Stimulated activated CD4-positive, alpha-beta T cell treated with anti-CD3 and anti-CD28 coated beads, Interleukin-1b, Interleukin-23, amount 100 ng/mL, for 4 hours (primary cell): ENCODE data around the gene ETFB.

ENCODE experiments used
- DNase-seq, 2 donors: peaks; one replicate each; pipeline ENCODE4 v3.0.0-alpha.2; 2020; ENCODE audit warnings: low read depth in 2 of 2

The ETFB gene

DNA sequence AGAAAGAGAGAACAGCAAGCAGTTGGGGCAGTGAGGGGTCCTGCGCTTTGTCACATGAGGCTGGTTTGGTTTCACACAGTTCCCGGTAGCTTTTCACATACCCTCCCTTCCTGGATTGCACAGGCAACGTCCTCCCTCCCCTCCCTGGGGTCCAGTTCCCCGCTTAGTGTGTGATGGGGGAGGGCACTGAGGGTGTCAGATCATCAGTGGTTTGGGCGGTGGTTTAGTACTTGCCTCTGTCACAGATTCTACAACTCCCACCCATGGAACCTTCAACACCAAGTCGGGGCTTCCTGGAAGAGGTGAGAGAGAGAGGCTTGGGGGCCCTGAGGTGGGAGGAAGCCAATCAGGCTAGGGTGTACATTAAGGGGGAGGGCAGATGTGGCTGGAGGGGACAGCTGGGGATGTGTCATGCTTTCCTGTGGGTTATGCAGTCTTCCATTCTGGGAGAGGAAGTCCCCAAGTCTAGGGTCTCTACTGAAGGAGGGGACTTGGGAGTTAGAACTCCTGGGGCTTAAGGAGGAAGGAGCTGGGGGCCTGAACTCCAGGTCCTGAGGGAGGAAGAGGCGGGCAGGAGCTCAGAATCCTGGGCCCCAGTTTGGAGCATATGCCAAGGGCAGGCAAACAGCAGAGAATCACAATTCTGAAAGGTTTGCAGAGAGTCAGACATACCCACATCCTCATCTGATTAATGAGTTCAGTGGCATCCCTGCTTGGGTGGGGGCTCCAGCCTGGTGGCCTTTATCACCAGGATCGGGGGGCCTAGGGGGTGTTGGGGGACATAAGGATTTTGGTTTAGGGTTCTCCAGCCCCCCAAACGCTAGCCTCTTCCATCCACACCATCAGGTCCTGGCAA lies 6.7 kb upstream of the ETFB start, which contains the start of gene NKG7:
Gene NKG7 (minus strand): TSS at position 6 of the 856 bp plus-strand sequence. CDS start 119 bp downstream, outside the sequence.
- DNase-seq, result peak; percentile 42 to 58

DNA sequence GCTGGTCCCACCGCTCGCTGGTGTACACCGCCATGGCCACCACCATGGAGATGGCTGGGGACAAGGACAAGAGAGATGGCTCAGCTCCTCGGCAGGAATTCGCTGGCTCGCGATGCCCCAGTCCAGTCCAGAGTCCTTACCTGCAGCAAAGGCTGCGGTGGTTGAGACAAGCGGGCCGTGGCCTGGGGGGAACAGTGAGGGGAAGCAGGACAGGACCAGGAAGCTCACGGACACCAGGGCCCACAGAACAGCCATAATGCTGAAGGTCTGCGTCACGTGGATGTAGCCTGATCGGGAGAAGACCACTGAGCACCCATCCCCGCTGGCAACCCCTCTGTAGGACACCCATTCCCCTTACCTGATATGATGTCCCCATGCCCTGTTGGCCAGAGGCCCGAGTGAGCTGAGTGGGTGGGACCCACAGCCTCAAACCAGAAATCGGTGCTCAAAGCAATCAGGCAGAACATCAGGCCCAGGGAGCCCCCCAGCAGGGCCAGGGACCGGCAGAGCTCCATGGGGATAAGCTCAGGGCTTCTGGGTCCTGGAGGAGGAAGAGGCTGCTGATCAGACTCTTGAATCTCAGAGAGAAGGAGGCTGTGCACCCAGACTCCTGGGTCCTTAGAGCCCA lies 5.9 kb upstream of the ETFB start:
- no peak for DNase-seq

DNA sequence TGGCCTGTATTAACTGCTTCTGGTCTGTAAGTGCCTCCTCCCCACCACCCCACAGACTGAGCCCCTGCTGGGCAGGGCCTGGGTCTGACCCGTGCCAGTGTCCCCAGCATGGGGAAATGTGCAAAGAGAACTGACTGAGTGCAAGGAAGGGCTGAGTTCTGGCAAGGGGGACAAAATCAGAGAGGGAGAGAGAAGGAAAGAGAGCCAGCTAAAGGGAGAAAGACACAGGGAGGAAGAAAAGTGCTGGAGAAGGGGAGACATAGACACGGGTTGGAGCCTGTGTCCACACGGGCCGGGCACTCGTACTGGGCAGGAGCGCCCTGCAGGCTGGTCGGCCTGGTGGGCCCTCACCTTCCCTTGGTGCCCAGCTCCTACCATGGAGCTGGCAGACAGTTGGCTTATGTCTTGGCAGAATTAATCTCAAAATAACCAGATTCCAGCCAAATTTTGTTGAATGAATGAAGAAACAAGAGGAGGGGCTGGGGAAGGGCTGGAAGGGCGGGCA lies 5.0 kb upstream of the ETFB start:
- DNase-seq, result no peak

DNA sequence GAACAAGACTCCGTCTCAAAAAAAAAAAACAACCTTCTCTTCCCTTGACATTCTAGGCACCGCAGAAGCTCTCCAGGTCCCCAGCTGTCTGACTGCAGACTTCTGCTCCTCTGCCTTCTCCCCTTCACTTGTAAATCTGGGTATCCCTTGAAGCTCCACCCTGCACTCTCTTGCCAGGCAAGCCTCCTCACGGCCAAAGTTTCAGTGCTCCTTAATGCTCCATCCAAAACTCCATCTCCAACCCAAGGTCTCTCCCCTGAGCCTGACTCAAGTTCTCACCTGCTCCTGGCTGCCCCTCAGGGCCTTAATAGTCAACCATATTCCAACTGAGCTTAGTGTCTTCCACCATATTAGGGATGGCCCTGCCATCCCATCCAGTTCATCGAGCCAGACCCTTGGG lies 4.0 kb upstream of the ETFB start:
- no peak for DNase-seq

GRCh38 chr19:51368366-51369282 lies 2.4 kb upstream of the ETFB start, which contains the start of gene CLDND2:
Gene CLDND2, minus strand, starts transcription at chr19:51369003. Its CDS starts 426 bp downstream, at chr19:51368577.
- DNase-seq, result no peak

DNA sequence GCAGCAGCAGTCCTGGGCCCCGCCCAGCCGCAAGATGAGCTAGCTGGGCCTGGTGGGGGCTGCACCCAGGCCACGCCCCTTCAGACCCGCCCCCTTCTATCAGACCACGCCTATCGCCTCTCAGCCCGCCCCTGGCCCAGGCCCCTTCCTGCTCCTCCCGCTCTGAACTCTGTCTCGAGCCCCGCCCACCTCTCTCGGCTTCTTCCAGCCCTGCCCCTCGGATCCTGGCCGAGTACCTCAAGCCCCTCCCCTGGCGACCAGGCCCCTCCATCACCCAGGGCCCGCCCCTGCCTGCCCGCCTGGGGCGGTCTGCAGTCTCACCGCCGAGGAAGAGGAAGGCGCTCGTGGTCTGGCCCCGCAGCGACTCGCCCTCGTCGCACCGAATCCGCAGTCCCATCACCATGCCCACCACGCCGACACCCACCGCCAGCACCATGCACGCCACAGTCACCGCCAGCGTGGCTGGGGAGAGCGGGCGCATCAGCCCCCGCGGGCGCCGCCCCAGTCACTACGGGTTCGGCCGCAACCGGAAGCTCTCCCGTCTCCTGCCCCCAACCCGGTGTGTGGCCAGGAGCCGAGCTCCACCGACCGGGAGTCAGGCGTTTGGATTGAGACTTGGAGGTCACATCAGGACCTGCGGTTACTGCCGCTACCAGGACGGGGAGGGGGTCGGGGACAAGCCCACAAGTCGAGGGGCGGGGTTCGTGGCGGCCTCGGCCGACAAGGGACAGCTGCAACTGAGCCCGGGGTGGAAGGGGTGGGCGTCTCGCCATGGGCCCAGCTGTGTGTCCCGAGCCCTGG lies 1.6 kb upstream of the ETFB start:
- DNase-seq, result peak; percentile 97 to 98

- no peak for DNase-seq
Measured at GRCh38 chr19:51367255-51367564, 1.0 kb upstream of the ETFB start.

- peak; percentile 85 to 88 for DNase-seq
Measured at GRCh38 chr19:51366389-51367254, 434 bp upstream of the ETFB start.

DNA sequence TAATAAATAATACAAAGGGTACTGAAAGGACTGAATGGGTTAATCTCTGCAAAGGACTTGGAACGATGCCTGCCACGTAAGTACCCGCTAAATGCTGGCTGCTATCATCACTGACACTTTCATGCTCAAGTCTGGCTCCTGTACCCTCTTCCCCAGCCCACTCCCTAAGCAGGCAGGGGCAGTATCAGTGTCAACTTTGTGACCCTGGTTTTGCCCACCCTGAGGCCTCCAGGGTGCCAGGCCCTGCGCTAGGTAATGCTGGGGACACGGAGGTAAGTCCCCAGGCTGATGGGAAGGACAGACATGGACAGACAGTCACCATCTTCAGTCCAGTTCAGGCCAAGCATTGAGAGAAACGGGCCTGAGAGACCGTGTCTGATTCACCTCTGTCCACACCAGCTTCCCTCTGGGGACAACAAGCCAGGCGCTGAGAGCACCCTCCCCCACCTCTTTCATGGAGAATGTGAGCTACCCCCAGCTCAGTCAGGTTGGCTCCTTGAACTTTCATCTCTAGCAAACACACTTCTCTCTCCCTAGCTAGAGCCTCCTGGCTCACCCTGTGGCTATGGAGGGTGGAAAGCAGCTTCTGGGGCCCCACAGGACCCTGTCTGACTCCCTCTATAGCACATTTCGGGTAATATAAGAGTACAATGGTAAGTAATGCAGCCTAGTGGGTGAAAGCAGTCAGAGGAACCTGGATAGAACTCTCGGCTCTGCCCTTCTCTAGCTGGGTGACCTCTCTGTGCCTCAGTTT lies 800 bp downstream of the ETFB start:
- no peak for DNase-seq

DNA sequence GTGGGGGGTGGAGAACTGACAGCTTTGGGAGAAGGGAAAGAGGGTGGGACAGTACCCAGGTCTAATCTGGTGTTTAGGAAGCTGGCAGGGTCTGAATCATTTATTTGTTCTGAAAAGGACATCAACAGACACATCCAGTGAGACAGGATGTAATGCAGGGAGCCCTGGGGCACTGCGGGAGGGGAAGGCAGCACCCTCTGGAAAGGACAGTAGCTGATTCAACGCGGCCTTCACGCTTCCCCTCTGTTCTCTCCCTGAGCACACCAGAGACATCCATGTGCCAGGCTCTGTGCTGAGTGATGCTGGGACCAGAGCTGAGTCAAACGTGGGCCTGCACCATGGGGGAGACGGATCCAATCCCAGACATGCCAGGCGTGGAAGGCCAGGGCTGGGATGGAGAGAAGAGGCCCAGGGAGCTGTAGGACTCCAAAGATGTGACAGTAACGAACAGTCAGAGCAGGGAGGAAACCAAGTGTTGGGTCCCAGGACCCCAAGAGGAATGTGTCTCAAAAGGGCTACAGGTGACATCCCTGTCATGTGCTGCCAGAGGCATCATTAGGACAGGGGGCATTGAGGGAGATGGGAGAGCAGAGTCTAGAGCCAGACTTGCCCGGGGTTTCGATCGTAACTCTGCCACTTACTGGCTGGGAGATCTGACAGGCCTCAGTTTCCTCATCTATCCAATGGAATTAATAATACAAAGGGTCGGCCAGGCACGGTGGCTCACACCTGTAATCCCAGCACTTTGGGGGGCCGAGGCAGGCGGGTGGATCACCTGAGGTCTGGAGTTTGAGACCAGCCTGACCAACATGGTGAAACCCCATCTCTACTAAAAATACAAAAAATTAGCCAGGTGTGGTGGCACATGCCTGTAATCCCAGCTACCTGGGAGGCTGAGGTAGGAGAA lies 1.7 kb downstream of the ETFB start:
- DNase-seq, result no peak

- no peak for DNase-seq
Measured at GRCh38 chr19:51361239-51361638, 4.9 kb downstream of the ETFB start.

DNA sequence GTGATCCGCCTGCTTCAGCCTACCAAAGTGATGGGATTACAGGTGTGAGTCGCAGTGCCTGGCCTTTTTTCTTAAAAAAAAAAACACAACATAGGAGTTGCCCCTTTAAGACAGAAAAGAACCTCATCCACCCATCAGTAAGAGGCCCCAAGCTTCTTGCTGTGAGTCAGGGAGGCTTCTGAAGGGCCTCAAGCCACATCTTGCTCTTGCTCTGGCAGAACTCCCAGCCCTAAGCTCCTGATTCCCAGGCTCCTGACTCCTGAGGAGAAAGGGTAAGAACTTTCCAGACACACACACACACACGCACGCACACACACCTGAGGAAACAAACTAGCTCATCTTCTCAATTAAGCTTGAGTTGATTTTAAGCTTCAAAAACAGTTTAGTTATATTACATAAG lies 6.9 kb downstream of the ETFB start:
- no peak for DNase-seq

DNA sequence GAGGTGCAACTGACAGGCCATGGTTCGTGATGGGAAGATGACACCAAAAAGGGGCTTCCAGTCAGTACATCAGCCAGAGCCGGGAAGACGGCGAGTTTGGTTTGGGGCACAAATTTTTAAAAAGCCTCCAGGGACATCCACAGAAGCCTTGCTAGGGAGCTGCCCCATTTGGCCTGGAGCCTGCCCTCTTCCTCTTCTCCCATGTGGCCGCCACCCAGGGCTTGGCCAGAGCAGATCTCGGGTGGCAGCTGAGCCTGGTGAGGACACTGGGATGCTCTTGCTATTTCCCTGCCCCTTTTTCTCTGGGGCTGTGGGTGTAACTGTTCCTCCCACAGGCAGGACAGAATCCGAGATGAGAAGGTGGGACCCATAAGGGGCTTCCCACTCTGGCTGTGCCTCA lies 8.2 kb downstream of the ETFB start:
- DNase-seq, result no peak

DNA sequence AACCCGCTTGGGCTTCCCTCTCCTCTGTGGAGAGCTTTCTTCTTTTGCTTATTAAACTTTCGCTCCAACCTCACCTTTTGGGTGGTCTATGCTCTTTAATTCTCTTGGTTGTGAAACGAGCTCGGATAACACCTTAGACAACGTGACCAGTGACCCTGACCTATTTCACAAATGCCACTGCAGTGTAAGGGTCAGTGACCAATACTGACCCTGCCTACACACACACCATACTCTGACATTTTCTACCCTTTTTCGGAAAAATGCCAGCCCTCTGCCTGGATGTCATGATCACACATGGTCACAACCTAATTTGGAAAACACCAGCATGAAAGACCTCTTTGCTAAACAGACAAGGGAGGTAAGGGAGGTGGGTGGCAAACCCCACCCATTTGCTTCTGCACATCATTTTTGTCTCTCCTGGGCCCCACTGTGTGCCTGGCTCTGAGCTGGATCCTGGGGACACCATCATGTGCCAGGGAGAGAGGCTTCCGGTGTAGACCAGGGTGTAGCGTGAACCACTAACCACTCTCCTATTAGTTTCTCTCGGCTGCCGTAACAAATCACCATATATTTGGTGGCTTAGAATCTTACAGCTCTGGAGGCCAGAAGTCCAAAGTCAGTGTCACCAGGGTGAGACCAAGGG lies 9.9 kb downstream of the ETFB start:
- no peak for DNase-seq

- no peak for DNase-seq
Measured at GRCh38 chr19:51354742-51355148, 11.4 kb downstream of the ETFB start.

- DNase-seq, result no peak
Measured at GRCh38 chr19:51354103-51354741, 12.0 kb downstream of the ETFB start.

DNA sequence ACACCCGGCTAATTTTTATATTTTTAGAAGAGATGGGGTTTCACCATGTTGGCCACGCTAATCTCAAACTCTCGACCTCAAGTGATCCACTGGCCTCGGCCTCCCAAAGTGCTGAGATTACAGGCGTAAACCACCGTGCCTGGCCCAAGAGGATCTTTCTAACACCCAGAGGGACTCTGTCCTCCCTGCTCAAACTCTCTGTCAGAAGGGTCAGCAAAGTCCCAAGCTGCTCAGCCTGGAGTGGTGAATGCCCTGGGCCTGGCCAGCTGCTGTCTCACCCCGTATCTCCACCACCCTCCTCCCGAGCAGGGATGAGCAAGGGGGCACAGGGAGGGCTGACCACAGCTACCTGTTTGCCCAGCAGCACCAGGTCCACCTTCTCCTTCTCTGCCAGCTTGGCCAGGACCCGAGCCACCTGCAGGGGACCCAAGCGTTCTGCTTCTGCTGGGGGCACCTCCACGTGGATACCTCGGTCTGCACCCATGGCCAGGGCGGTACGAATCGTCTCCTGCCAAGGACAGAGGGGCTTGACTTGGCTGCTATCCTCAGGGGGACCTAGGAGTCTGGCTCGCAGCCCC lies 13.3 kb downstream of the ETFB start:
- no peak for DNase-seq
